NB4 (cell line): ENCODE results near the gene RNF40.

Experiments used
- DNase-seq: peaks from one replicate; pipeline ENCODE4 v3.0.0; 2010; ENCODE audit warnings: low read depth
- H3K4me3 ChIP-seq: one replicate; pipeline ENCODE4 v1.5.1; 2011; ENCODE audit warnings: mild to moderate bottlenecking, low read depth, low read length, moderate library complexity
- MYC ChIP-seq: IDR thresholded peaks from 2 replicates; pipeline ENCODE4 v1.6.1; 2011; ENCODE audit warnings: low read depth, low read length
- POLR2A ChIP-seq: IDR thresholded peaks from 2 replicates; pipeline ENCODE4 v1.6.1; 2011; ENCODE audit warnings: mild to moderate bottlenecking; ENCODE audit not compliant: insufficient read length; ENCODE audit errors: extremely low read depth
- TF ChIP-seq, protein P1 (sequence below): IDR thresholded peaks from one replicate; pipeline ENCODE4 v1.5.1; 2012; ENCODE audit warnings: low read depth, low read length
- TF ChIP-seq, protein P2 (sequence below): IDR thresholded peaks from 2 replicates; pipeline ENCODE4 v1.6.1; 2011; ENCODE audit warnings: low read depth, low read length

RNF40 gene

GRCh38 chr16:30758988-30759491 is 3.1 kb upstream of the RNF40 start:
- peak overlapping the region; percentile 94 for H3K4me3 ChIP-seq
- DNase-seq = peak; percentile 89
- peak; percentile 32 for TF ChIP-seq POLR2A
- TF ChIP-seq, protein P1, sequence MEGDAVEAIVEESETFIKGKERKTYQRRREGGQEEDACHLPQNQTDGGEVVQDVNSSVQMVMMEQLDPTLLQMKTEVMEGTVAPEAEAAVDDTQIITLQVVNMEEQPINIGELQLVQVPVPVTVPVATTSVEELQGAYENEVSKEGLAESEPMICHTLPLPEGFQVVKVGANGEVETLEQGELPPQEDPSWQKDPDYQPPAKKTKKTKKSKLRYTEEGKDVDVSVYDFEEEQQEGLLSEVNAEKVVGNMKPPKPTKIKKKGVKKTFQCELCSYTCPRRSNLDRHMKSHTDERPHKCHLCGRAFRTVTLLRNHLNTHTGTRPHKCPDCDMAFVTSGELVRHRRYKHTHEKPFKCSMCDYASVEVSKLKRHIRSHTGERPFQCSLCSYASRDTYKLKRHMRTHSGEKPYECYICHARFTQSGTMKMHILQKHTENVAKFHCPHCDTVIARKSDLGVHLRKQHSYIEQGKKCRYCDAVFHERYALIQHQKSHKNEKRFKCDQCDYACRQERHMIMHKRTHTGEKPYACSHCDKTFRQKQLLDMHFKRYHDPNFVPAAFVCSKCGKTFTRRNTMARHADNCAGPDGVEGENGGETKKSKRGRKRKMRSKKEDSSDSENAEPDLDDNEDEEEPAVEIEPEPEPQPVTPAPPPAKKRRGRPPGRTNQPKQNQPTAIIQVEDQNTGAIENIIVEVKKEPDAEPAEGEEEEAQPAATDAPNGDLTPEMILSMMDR = no peak

- DNase-seq = peak; percentile 36
- H3K4me3 ChIP-seq = peak overlapping the region; percentile 94
- TF ChIP-seq, protein P2, sequence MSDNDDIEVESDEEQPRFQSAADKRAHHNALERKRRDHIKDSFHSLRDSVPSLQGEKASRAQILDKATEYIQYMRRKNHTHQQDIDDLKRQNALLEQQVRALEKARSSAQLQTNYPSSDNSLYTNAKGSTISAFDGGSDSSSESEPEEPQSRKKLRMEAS = no peak
- TF ChIP-seq MYC (no peak), POLR2A (no peak)
- TF ChIP-seq, protein P1 = no peak
Observed at GRCh38 chr16:30760001-30760559, 2.0 kb upstream of the RNF40 start.

GRCh38 chr16:30760577-30761426 is 1.3 kb upstream of the RNF40 start:
- no peak for DNase-seq
- TF ChIP-seq, protein P2 = peak; percentile 38; the same call in 1 of the 2 replicates
- no peak; the same call in 1 of the 2 replicates for TF ChIP-seq MYC
- peak overlapping the region; percentile 94 for H3K4me3 ChIP-seq

- DNase-seq = peak; percentile 83
- H3K4me3 ChIP-seq = peak overlapping the region; percentile 94
- TF ChIP-seq, protein P1 = no peak
- TF ChIP-seq POLR2A = peak; percentile 51
- peak; percentile 48; the same call in 1 of the 2 replicates for TF ChIP-seq MYC
- TF ChIP-seq, protein P2 = no peak; the same call in none of the 2 replicates
Observed at GRCh38 chr16:30761427-30761927, 645 bp upstream of the RNF40 start.

- no peak for DNase-seq
- TF ChIP-seq, protein P2 = no peak
- TF ChIP-seq, protein P1 = no peak
- TF ChIP-seq POLR2A = no peak
- no peak for TF ChIP-seq MYC
- peak overlapping the region; percentile 94 for H3K4me3 ChIP-seq
Observed at GRCh38 chr16:30762991-30763725, 1.0 kb downstream of the RNF40 start.
